Measurements from ENCODE around the gene GOLGA3.
"Not testable (repeated sequence)": the region's sequence is repeated elsewhere in the genome, so short reads cannot be mapped to it uniquely, and the experiment has no call there.

GOLGA3 gene

GRCh38 chr12:132812631-132813305 lies 15.9 kb downstream of the GOLGA3 start:
- no peak for DNase-seq (ENCODE audit: low spot score)

GRCh38 chr12:132809391-132809790 lies 19.3 kb downstream of the GOLGA3 start:
- not testable (repeated sequence) for DNase-seq (ENCODE audit: low spot score)

- peak; percentile 70 for DNase-seq (ENCODE audit: low spot score)
Observed at GRCh38 chr12:132807295-132808092, 21.2 kb downstream of the GOLGA3 start.

- DNase-seq (ENCODE audit: low spot score) = no peak
Observed at GRCh38 chr12:132806857-132807256, 21.8 kb downstream of the GOLGA3 start.

GRCh38 chr12:132804426-132804861 lies 24.2 kb downstream of the GOLGA3 start:
- no peak for DNase-seq (ENCODE audit: low spot score)

GRCh38 chr12:132803888-132804287 lies 24.8 kb downstream of the GOLGA3 start:
- DNase-seq (ENCODE audit: low spot score) = no peak

GRCh38 chr12:132803125-132803524 lies 25.5 kb downstream of the GOLGA3 start:
- no peak for DNase-seq (ENCODE audit: low spot score)

- no peak for DNase-seq (ENCODE audit: low spot score)
Observed at GRCh38 chr12:132801741-132802140, 26.9 kb downstream of the GOLGA3 start.

- DNase-seq (ENCODE audit: low spot score) = no peak
Observed at GRCh38 chr12:132798836-132799235, 29.8 kb downstream of the GOLGA3 start.

- no peak for DNase-seq (ENCODE audit: low spot score)
Observed at GRCh38 chr12:132797820-132798570, 30.7 kb downstream of the GOLGA3 start.

- no peak for DNase-seq (ENCODE audit: low spot score)
Observed at GRCh38 chr12:132795847-132796246, 32.8 kb downstream of the GOLGA3 start.

GRCh38 chr12:132791940-132792339 lies 36.7 kb downstream of the GOLGA3 start:
- DNase-seq (ENCODE audit: low spot score) = not testable (repeated sequence)

- no peak for DNase-seq (ENCODE audit: low spot score)
Observed at GRCh38 chr12:132789099-132789471, 39.6 kb downstream of the GOLGA3 start.

GRCh38 chr12:132788375-132789098 lies 40.1 kb downstream of the GOLGA3 start:
- peak; percentile 60 for DNase-seq (ENCODE audit: low spot score)

- DNase-seq (ENCODE audit: low spot score) = no peak
Observed at GRCh38 chr12:132787877-132788276, 40.8 kb downstream of the GOLGA3 start.

GRCh38 chr12:132786192-132786591 lies 42.5 kb downstream of the GOLGA3 start:
- no peak for DNase-seq (ENCODE audit: low spot score)

GRCh38 chr12:132784580-132784979 lies 44.1 kb downstream of the GOLGA3 start:
- no peak for DNase-seq (ENCODE audit: low spot score)

- DNase-seq (ENCODE audit: low spot score) = no peak
Observed at GRCh38 chr12:132783917-132784531, 44.6 kb downstream of the GOLGA3 start.

GRCh38 chr12:132781938-132782337 lies 46.7 kb downstream of the GOLGA3 start:
- no peak for DNase-seq (ENCODE audit: low spot score)

GRCh38 chr12:132779781-132780353 lies 48.8 kb downstream of the GOLGA3 start:
- no peak for DNase-seq (ENCODE audit: low spot score)

GRCh38 chr12:132777614-132778013 lies 51.1 kb downstream of the GOLGA3 start:
- no peak for DNase-seq (ENCODE audit: low spot score)

Measured in D341Med (cell line).